ENCODE measurements around the gene ROPN1L.

DNA sequence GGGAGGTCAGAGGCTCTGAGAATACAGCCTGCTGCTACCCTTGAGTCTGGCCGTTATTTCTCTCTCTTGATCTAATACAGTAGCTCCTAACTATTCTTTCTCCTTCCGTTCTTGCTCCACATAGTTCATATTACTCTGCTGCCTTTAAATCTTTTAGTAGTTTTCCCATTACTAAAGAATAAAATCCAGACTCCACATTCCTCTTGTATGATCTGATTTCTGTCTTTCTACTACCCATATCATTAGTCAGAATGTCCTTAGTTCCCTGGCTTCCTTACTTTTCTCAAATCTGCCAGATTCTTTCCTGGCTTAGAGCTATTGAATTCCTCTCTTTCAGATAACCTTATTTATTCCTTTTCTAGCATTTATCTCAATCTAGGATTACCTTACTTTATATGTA is 48.2 kb upstream of the ROPN1L start:
- TF ChIP-seq CTCF (IDR thresholded peaks at IDR 0.05) (no peak), POLR2A (IDR thresholded peaks at IDR 0.05) (no peak)
